Thoracic aorta (tissue), 2 donors: ENCODE results near the gene PXK. TPM values are rescaled to one million over a fixed set of nuclear protein-coding genes. Genes with fewer than 3 reads are reported as not detected.

ENCODE experiments used
- ATAC-seq: fragments of 150-250 bp; one replicate; pipeline ENCODE4 v1.8.0; 2017; ENCODE audit warnings: low read depth; ENCODE audit not compliant: insufficient number of reproducible peaks, low FRiP score
- DNase-seq: peaks from one replicate; pipeline ENCODE4 v3.0.0-alpha.2; 2020; ENCODE audit warnings: low spot score
- H3K27ac ChIP-seq, 2 donors: fragments of 200-600 bp; sonication (generic); 1 replicate in 1 of 2; 2 replicates in 1 of 2; pipeline ENCODE4 v1.5.1; 2016; ENCODE audit warnings: mild to moderate bottlenecking in 2 of 2, moderate library complexity in 2 of 2
- H3K27me3 ChIP-seq: fragments of 200-600 bp; sonication (generic); replicated peaks from 2 replicates; pipeline ENCODE4 v1.6.0; 2016; ENCODE audit warnings: mild to moderate bottlenecking; ENCODE audit not compliant: insufficient read depth
- H3K36me3 ChIP-seq: fragments of 200-600 bp; sonication (generic); one replicate; pipeline ENCODE4 v1.5.1; 2016
- H3K4me1 ChIP-seq, 2 donors: fragments of 200-600 bp; sonication (generic); 1 replicate in 1 of 2; 2 replicates in 1 of 2; pipeline versions ENCODE4 v1.5.1 to v1.6.0; 2016; ENCODE audit warnings: low read depth in 2 of 2, mild to moderate bottlenecking in 1 of 2; ENCODE audit not compliant: control insufficient read depth in 1 of 2
- H3K4me3 ChIP-seq: fragments of 200-600 bp; sonication (generic); 2 replicates; pipeline ENCODE4 v1.5.1; 2016; ENCODE audit warnings: mild to moderate bottlenecking
- H3K9me3 ChIP-seq: fragments of 200-600 bp; sonication (generic); 2 replicates; pipeline ENCODE4 v1.5.1; 2016
- CTCF ChIP-seq: fragments of 200-600 bp; sonication (generic); IDR thresholded peaks from one replicate; pipeline ENCODE4 v1.5.1; 2019; ENCODE audit warnings: antibody characterized with exemption
- total RNA-seq, 2 donors: library from RNA; depleted of rRNA; stranded (reverse); fragments of >200 nt; gene quantifications; one replicate each; pipeline versions ENCODE4 v1.1.0 to v1.2.3, GENCODE V29; 2016

Gene PXK
- total RNA-seq, 2 donors from 2014 or later, result 22.1 to 34.2 TPM

- no peak for TF ChIP-seq CTCF
- Histone ChIP-seq H3K9me3 (no peaks in the 10 kb centered on the region), H3K4me1 (peaks cover 16 to 46% of the 10 kb centered on the region in 2 donors), H3K27ac (peak overlapping the region; percentile 14 to 43), H3K27me3 (no peaks in the 10 kb centered on the region), H3K4me3 (no peak overlapping the region), H3K36me3 (no peaks in the 10 kb centered on the region)
- DNase-seq, result no peak
- no peak for ATAC-seq
These were observed 55.2 kb downstream of the PXK start for GRCh38 chr3:58387650-58388546.

- Histone ChIP-seq H3K4me1 (peaks cover 16 to 46% of the 10 kb centered on the region in 2 donors), H3K27me3 (no peaks in the 10 kb centered on the region), H3K4me3 (no peak overlapping the region), H3K27ac (peak overlapping the region in 1 of 2 donors; percentile 8), H3K9me3 (no peaks in the 10 kb centered on the region), H3K36me3 (no peaks in the 10 kb centered on the region)
- no peak for DNase-seq
- TF ChIP-seq CTCF, result no peak
- ATAC-seq, result no peak
These were observed 55.9 kb downstream of the PXK start for GRCh38 chr3:58388550-58389091.

- Histone ChIP-seq H3K27me3 (no peaks in the 10 kb centered on the region), H3K9me3 (no peaks in the 10 kb centered on the region), H3K4me3 (no peak overlapping the region), H3K27ac (peak overlapping the region in 1 of 2 donors; percentile 23), H3K4me1 (peaks cover 16 to 38% of the 10 kb centered on the region in 2 donors), H3K36me3 (no peaks in the 10 kb centered on the region)
- no peak for DNase-seq
- no peak for TF ChIP-seq CTCF
- ATAC-seq, result no peak
These were observed 58.6 kb downstream of the PXK start for GRCh38 chr3:58391156-58391865.

- no peak overlapping the region for H3K27ac ChIP-seq
- no peak overlapping the region for H3K4me3 ChIP-seq
- no peak for TF ChIP-seq CTCF
- no peak for ATAC-seq
- H3K9me3 ChIP-seq, result no peaks in the 10 kb centered on the region
- peaks cover 6% of the 10 kb centered on the region for H3K36me3 ChIP-seq
- peaks cover 9 to 30% of the 10 kb centered on the region in 2 donors for H3K4me1 ChIP-seq
- DNase-seq, result no peak
- no peaks in the 10 kb centered on the region for H3K27me3 ChIP-seq
These were observed 59.5 kb downstream of the PXK start for GRCh38 chr3:58392181-58392580.

- Histone ChIP-seq H3K36me3 (peaks cover 20% of the 10 kb centered on the region), H3K4me3 (no peak overlapping the region), H3K4me1 (peaks cover 0 to 13% of the 10 kb centered on the region in 2 donors), H3K27me3 (no peaks in the 10 kb centered on the region), H3K9me3 (no peaks in the 10 kb centered on the region), H3K27ac (no peak overlapping the region)
- no peak for TF ChIP-seq CTCF
- ATAC-seq, result no peak
- DNase-seq, result no peak
These were observed 61.6 kb downstream of the PXK start for GRCh38 chr3:58394339-58394738.
